Measurements from ENCODE around the gene ADRA2A.

ADRA2A gene

GRCh38 chr10:111076682-111077478 lies at the start of gene ADRA2A:
Gene ADRA2A, plus strand, starts transcription at chr10:111077029. Its CDS starts 968 bp downstream, at chr10:111077997.
- DNase-seq = peak; percentile 67

- DNase-seq = no peak
These were observed 46.6 kb upstream of the ADRA2A start for GRCh38 chr10:111030042-111030750.

GRCh38 chr10:111034598-111035310 lies 42.1 kb upstream of the ADRA2A start:
- DNase-seq = no peak

GRCh38 chr10:111035542-111035941 lies 41.3 kb upstream of the ADRA2A start:
- no peak for DNase-seq

- no peak for DNase-seq
These were observed 39.0 kb upstream of the ADRA2A start for GRCh38 chr10:111037858-111038257.

- no peak for DNase-seq
These were observed 37.3 kb upstream of the ADRA2A start for GRCh38 chr10:111039522-111039921.

GRCh38 chr10:111057006-111057405 lies 19.8 kb upstream of the ADRA2A start:
- no peak for DNase-seq

GRCh38 chr10:111063471-111063870 lies 13.4 kb upstream of the ADRA2A start:
- no peak for DNase-seq

GRCh38 chr10:111072232-111072631 lies 4.6 kb upstream of the ADRA2A start:
- DNase-seq = peak; percentile 48

- DNase-seq = no peak
These were observed 1.1 kb upstream of the ADRA2A start for GRCh38 chr10:111075577-111076185.

GRCh38 chr10:111076191-111076681 lies 593 bp upstream of the ADRA2A start:
- DNase-seq = peak; percentile 72

- no peak for DNase-seq
These were observed 603 bp downstream of the ADRA2A start for GRCh38 chr10:111077479-111077784.

- no peak for DNase-seq
These were observed 1.1 kb downstream of the ADRA2A start for GRCh38 chr10:111077785-111078504.

- no peak for DNase-seq
These were observed 1.8 kb downstream of the ADRA2A start for GRCh38 chr10:111078505-111079185.

GRCh38 chr10:111079241-111079760 lies 2.5 kb downstream of the ADRA2A start:
- no peak for DNase-seq

- DNase-seq = no peak
These were observed 3.0 kb downstream of the ADRA2A start for GRCh38 chr10:111079781-111080180.

- DNase-seq = no peak
These were observed 3.4 kb downstream of the ADRA2A start for GRCh38 chr10:111080224-111080623.

GRCh38 chr10:111081595-111081994 lies 4.8 kb downstream of the ADRA2A start:
- DNase-seq = no peak

- no peak for DNase-seq
These were observed 5.5 kb downstream of the ADRA2A start for GRCh38 chr10:111082102-111082975.

All from NCI-H345 (cell line).